NT2/D1 (cell line): Measurements from ENCODE around the gene PSMF1.

Experiments used
- SUZ12 ChIP-seq: IDR thresholded peaks from 2 replicates; pipeline ENCODE4 v1.6.1; 2011; ENCODE audit not compliant: insufficient read length, insufficient read depth; ENCODE audit errors: extremely low read depth
- YY1 ChIP-seq: IDR thresholded peaks from 2 replicates; pipeline ENCODE4 v1.6.1; 2011; ENCODE audit not compliant: insufficient read length, insufficient read depth
- ZNF274 ChIP-seq: IDR thresholded peaks from 2 replicates; pipeline ENCODE4 v1.6.1; 2011; ENCODE audit warnings: mild to moderate bottlenecking, low read depth, low read length

- no peak for TF ChIP-seq YY1
- no peak for TF ChIP-seq ZNF274
- no peak for TF ChIP-seq SUZ12
Observed at GRCh38 chr20:1130058-1130694, 11.8 kb downstream of the PSMF1 start.
